ENCODE measurements around the gene RAB35. TPM values are rescaled to one million over a fixed set of nuclear protein-coding genes. Genes with fewer than 3 reads are reported as not detected.
A peak's percentile ranks its signal among the peaks of the same experiment; 100 is the strongest.
"Not testable (repeated sequence)": the region's sequence is repeated elsewhere in the genome, so short reads cannot be mapped to it uniquely, and the experiment has no call there.

RAB35 gene
- total RNA-seq, 1 experiment from 2014 or later = 52.7 TPM

DNA sequence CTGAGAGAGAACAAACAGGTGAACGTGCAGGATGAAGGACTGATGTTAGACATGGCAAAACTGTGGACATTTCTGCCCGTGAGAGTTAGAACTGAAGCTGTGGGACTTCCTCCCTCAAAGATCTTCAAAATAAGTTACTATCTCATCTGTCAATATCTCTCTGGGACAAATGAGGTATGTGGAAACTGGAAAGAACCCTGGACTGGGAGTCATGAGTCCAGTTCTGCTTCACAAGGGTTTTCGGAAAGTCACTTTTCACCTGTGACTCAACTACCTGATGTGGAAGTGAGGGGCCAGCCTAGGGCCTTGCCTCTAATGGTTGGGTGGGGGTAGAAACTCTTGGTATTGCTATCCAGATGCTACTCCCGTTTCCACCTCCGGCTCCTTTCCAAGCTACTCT is 47.3 kb downstream of the RAB35 start:
- in situ Hi-C loops (cut with HindIII; ENCODE audit: low sequenced_read_pairs) = no loop called here
- no peak for DNase-seq (ENCODE audit: low spot score)

DNA sequence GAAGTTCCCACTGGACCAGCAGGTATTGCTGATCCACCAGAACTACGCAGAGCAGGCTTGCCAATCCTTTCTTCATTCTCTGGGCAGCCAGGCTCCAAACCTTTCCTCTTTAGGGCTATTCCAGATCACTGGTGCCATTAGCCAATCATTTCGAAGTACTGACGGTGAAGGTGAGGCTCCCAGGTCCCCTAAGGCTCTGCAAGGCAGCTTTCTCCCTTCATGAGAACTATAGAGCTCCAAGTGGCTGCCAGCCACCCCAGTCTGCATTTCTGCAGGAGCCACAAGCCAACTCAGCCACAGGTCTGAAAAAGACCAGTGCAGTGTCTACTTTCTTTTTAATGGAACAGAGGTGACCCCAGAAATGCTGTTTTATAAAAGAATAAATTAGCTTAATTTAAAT is 48.7 kb downstream of the RAB35 start:
- in situ Hi-C loops (cut with HindIII; ENCODE audit: low sequenced_read_pairs) = no loop called here
- no peak for DNase-seq (ENCODE audit: low spot score)

DNA sequence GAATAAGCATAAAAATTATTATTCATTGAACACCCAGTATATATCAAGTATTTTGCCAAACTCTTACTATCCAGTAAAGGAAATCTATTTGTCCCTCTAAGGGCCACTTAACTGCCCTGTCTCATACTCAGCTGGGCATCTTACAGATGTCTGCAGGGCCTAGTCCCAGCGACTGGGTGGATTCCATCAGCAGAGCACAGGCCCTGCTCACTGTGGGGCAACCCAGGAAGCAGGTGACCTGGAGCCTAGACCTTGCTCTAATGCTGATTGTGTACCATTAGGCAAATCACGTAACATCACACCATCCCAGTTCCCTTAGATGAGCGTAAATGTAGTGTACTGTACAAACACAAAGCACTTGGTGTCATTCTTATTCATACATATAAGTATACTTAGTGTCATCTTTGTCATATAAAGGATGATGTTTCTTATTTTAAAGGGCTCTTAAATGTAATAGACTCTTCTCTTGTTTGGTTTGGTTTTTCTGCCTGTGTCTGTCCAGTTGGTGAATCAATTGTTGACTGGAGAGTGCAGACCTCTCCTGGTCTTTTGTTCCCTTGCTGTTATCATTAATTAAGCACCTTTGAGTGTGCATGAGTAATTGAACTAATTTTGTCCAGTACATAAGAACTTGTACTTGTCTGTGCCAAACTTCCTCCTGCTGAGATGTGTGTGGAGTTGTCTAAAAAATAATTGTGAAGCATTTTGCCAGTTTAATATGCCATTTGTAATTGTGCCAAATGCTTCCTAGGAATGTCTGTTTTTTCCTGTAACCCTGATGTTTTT is 49.3 kb downstream of the RAB35 start:
- in situ Hi-C loops (cut with HindIII; ENCODE audit: low sequenced_read_pairs) = no loop called here
- peak; percentile 15 for DNase-seq (ENCODE audit: low spot score)

- DNase-seq (ENCODE audit: low spot score) = no peak
- in situ Hi-C loops (cut with HindIII; ENCODE audit: low sequenced_read_pairs) = no loop called here
These were observed 50.2 kb downstream of the RAB35 start for GRCh38 chr12:120066341-120066740.

- in situ Hi-C loops (cut with HindIII; ENCODE audit: low sequenced_read_pairs) = no loop called here
- DNase-seq (ENCODE audit: low spot score) = no peak
These were observed 51.1 kb downstream of the RAB35 start for GRCh38 chr12:120065472-120065871.

DNA sequence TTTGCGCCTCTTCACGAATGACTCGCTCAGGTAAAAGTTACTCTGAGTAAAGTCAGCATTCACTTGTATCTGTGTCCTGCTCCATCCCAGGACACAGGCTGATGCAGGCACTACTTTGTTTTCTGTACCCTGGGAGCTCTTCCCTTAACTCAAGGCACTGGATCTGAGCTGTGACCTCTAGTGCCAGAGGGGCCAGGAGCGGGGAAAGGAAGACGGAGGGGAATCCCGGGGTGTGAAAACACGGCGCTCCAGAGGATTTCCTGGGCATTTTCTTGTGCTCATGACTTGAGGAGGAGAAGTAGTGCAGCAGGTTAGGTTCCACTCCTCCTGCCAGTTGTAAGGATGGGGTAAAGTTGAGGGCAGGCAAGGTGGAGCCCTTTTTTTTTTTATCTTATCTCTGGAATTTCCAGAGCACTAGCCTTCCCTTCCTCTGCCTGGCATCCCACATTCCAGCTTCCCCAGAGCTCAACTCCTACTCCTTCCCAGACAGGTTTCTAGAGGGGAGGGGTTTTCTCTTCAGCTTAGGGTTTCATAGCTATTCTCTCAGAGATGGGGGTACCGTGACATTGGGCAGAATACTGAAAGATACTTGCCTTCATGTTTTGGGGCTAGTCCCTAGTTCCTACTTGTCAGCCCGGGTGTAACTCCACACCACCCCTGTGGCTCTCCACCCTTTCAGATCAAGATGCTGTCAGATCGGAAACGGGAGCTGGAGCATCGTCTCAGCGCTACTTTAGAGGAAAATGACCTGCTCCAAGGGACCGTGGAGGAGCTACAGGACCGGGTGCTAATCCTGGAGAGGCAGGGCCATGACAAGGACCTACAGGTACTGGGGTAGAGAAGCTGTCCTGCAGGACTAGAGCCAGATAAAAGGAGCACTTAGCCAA is 52.3 kb downstream of the RAB35 start:
- in situ Hi-C loops (cut with HindIII; ENCODE audit: low sequenced_read_pairs) = no loop called here
- DNase-seq (ENCODE audit: low spot score) = no peak

- no peak for DNase-seq (ENCODE audit: low spot score)
- in situ Hi-C loops (cut with HindIII; ENCODE audit: low sequenced_read_pairs) = no loop called here
These were observed 53.5 kb downstream of the RAB35 start for GRCh38 chr12:120062976-120063579.

DNA sequence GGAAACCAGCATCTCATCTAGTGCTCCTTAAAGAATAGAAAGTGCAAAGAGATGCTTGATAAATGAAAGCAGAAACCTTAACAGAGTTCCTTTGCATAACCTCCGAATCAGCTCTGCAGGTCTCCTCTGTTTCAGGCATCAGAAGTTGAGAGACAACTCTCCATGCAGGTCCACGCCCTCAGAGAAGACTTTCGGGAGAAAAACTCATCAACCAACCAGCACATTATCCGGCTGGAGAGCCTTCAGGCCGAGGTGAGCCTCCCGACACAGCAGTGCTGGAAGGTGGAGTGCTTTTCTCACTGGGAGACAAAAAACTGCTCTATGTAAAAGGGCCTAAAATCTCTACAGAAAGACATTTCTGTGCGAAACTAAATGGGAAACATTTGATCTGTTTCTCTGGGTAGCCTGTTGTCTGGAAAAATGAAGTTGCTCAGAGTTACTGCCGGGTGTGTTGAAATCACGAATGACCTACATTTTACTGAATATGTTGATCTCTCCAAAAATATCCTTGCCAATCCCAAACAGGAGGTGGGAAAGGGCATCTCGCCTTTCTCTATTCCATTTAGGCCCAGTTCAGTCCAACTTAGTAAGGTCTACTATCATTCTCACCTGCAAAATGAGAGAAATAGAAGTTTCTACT is 54.9 kb downstream of the RAB35 start:
- in situ Hi-C loops (cut with HindIII; ENCODE audit: low sequenced_read_pairs) = no loop called here
- peak; percentile 57 for DNase-seq (ENCODE audit: low spot score)

DNA sequence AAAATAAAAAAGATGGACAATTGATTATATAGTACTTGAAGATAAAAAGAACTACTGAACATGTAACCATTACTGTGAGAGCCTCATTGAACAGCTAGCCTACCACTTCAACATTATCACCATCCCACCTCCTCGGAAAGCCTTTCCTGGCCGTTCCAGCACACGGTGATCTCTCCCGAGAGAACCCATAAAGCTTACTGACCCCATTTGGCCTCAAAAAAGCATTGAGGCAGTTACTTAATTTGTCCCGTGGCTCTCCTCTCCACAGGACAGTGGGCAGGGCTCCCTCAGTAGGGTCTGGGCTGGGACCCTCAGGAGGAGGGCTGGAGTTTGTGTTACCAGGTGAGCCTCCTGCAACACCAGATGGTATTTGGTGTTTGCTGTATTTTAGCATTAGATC is 55.8 kb downstream of the RAB35 start:
- no peak for DNase-seq (ENCODE audit: low spot score)
- in situ Hi-C loops (cut with HindIII; ENCODE audit: low sequenced_read_pairs) = no loop called here

DNA sequence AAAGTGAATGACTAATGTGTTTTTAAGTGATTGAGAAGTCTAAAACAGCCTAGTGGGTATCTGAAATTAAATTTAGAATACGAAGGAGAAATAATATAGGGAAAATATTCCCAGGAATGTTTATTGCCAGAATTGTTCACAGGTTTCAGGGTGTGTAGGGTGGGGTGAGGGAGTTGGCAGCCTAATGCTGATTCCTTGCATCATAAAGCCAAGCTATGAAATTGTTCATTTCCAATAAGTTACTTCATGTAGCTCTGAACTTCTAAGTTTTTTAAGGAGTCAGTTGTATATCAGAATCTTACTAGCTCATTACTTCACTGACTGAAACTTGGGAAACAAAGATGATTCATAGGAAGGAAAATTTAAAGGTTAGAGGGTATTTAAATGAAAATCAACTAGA is 56.4 kb downstream of the RAB35 start:
- DNase-seq (ENCODE audit: low spot score) = no peak
- in situ Hi-C loops (cut with HindIII; ENCODE audit: low sequenced_read_pairs) = no loop called here

GRCh38 chr12:120056739-120057138 is 59.8 kb downstream of the RAB35 start:
- DNase-seq (ENCODE audit: low spot score) = no peak
- in situ Hi-C loops (cut with HindIII; ENCODE audit: low sequenced_read_pairs) = no loop called here

GRCh38 chr12:120055231-120056000 is 61.1 kb downstream of the RAB35 start:
- in situ Hi-C loops (cut with HindIII; ENCODE audit: low sequenced_read_pairs) = no loop called here
- no peak for DNase-seq (ENCODE audit: low spot score)

GRCh38 chr12:120054293-120054692 is 62.3 kb downstream of the RAB35 start:
- in situ Hi-C loops (cut with HindIII; ENCODE audit: low sequenced_read_pairs) = no loop called here
- DNase-seq (ENCODE audit: low spot score) = no peak

DNA sequence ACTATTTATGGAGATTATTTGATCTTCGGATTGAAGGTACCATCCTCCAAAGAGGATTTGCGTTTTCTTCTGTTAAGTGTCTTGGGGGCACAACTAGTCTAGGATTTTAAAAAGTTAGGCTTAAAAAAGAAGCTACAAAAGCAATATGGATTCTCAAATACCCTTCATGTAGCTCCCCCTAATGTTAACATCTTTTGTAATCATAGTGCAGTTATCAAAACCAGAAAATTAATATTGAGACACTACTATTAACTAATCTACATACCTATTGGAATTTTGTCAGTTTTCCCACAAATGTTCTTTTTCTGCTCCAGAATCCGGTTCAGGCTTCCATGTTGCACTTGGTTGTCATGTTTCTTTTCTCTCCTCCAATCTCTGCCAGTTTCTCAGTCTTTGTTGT is 65.0 kb downstream of the RAB35 start:
- DNase-seq (ENCODE audit: low spot score) = no peak
- in situ Hi-C loops (cut with HindIII; ENCODE audit: low sequenced_read_pairs) = no loop called here

GRCh38 chr12:120049426-120049825 is 67.1 kb downstream of the RAB35 start:
- in situ Hi-C loops (cut with HindIII; ENCODE audit: low sequenced_read_pairs) = no loop called here
- DNase-seq (ENCODE audit: low spot score) = no peak

DNA sequence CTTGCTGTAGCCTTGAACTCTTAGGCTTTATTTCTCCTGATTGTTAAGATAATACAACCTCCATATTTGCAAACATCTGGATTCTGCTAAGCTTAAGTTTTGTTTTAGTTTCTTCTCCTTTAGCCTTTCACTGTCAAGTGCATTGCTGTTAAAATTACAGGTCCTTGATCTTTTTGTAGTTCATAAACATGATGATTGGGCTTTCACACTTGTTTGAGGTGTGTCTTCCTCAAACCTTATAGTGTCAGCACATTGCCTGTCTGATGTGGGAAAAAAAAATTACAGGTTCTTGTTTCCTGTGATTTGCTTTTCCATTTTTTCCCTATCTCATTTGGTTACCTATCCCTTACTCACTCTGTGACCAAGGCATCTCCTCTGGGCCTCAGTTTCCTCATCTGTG is 68.3 kb downstream of the RAB35 start:
- in situ Hi-C loops (cut with HindIII; ENCODE audit: low sequenced_read_pairs) = no loop called here

GRCh38 chr12:120047072-120047471 is 69.5 kb downstream of the RAB35 start:
- in situ Hi-C loops (cut with HindIII; ENCODE audit: low sequenced_read_pairs) = no loop called here
- no peak for DNase-seq (ENCODE audit: low spot score)

More for the DNA sequence above, 68.3 kb downstream of the RAB35 start:
- DNase-seq (ENCODE audit: low spot score) = no peak

- DNase-seq (ENCODE audit: low spot score); in situ Hi-C loops (cut with HindIII; ENCODE audit: low sequenced_read_pairs): not testable (repeated sequence)
These were observed 71.2 kb downstream of the RAB35 start for GRCh38 chr12:120045367-120045766.

Measured in G401 (cell line).